H1 (cell line): Measurements from ENCODE around the gene RAB3GAP1. TPM values are rescaled to one million over a fixed set of nuclear protein-coding genes. Genes with fewer than 3 reads are reported as not detected.

Source experiments
- CTCF ChIA-PET: fragments of 300-600 bp; sonication (Branson Sonifier 250); formaldehyde crosslinking; loops from one replicate; lab custom pipeline; 2021; ENCODE audit not compliant: partially characterized antibody; lab: Charles Lee
- POLR2A ChIA-PET: fragments of 300-600 bp; sonication (Branson Sonifier 250); formaldehyde crosslinking; loops from one replicate; lab custom pipeline; 2021; ENCODE audit warnings: inconsistent platforms; ENCODE audit not compliant: partially characterized antibody; lab: Charles Lee
- DNase-seq, 2 experiments: peaks; one replicate each; pipeline versions ENCODE4 v3.0.0 to v3.0.0-alpha.2; 2010 to 2022; ENCODE audit warnings: low spot score in 2 of 2, low read depth in 1 of 2, mixed read lengths in 1 of 2
- FAIRE-seq: peaks from 2 replicates; lab custom pipeline; 2011; peaks lifted over from hg19 to GRCh38; lab: Jason Lieb, UNC
- H2AFZ ChIP-seq: 2 replicates; pipeline ENCODE4 v1.8.1; 2012; ENCODE audit warnings: low read length, inconsistent platforms
- H2AK5ac ChIP-seq: 2 replicates; pipeline ENCODE4 v1.6.1; 2013; ENCODE audit warnings: low read depth, low read length
- H2BK120ac ChIP-seq: replicated peaks from 2 replicates; pipeline ENCODE3; 2013; ENCODE audit warnings: low read depth, low read length, inconsistent platforms
- H2BK12ac ChIP-seq: 2 replicates; pipeline ENCODE4 v1.6.1; 2013; ENCODE audit warnings: low read depth, low read length
- H2BK15ac ChIP-seq: 2 replicates; pipeline ENCODE4 v1.6.1; 2013; ENCODE audit warnings: low read length
- H2BK20ac ChIP-seq: 2 replicates; pipeline ENCODE4 v1.6.1; 2013; ENCODE audit warnings: low read length
- H2BK5ac ChIP-seq: 2 replicates; pipeline ENCODE4 v1.6.1; 2013; ENCODE audit warnings: low read depth, low read length
- H3K14ac ChIP-seq: 2 replicates; pipeline ENCODE4 v1.6.1; 2013; ENCODE audit warnings: inconsistent platforms; ENCODE audit not compliant: insufficient read length
- H3K18ac ChIP-seq: 2 replicates; pipeline ENCODE4 v1.6.1; 2013; ENCODE audit warnings: low read length; ENCODE audit errors: extremely low read depth
- H3K23ac ChIP-seq: 2 replicates; pipeline ENCODE4 v1.6.1; 2013; ENCODE audit warnings: inconsistent platforms; ENCODE audit not compliant: insufficient read length
- H3K23me2 ChIP-seq: 2 replicates; pipeline ENCODE4 v1.6.1; 2013; ENCODE audit warnings: low read depth, low read length
- H3K27ac ChIP-seq: 2 replicates; pipeline ENCODE4 v1.6.1; 2011; ENCODE audit warnings: low read depth, low read length, inconsistent platforms
- H3K27me3 ChIP-seq, 4 experiments: replicated peaks in 1 of 4; 1 replicate in 1 of 4; 2 replicates in 3 of 4; pipeline versions ENCODE4 v1.6.1 to v1.8.1; 2011 to 2013; ENCODE audit warnings: low read length in 3 of 4, mild to moderate bottlenecking in 3 of 4, inconsistent platforms in 2 of 4, mixed read lengths in 2 of 4, moderate library complexity in 1 of 4; ENCODE audit not compliant: control insufficient read depth in 3 of 4, insufficient read depth in 3 of 4; ENCODE audit errors: extremely low read depth in 1 of 4
- H3K36me3 ChIP-seq, 4 experiments: 2 replicates each; pipeline versions ENCODE4 v1.6.1 to v1.8.1; 2011 to 2013; ENCODE audit warnings: mild to moderate bottlenecking in 4 of 4, low read length in 3 of 4, moderate library complexity in 2 of 4, control low read depth in 1 of 4, inconsistent platforms in 1 of 4; ENCODE audit not compliant: insufficient read depth in 4 of 4, control insufficient read depth in 2 of 4
- H3K4ac ChIP-seq: replicated peaks from 2 replicates; pipeline ENCODE3; 2013; ENCODE audit warnings: low read length, low read depth, mixed read lengths, inconsistent platforms; ENCODE audit not compliant: insufficient read length
- H3K4me1 ChIP-seq, 4 experiments: replicated peaks in 1 of 4; 1 replicate in 1 of 4; 2 replicates in 3 of 4; pipeline versions ENCODE4 v1.6.1 to v1.8.1; 2011 to 2013; ENCODE audit warnings: low read length in 3 of 4, inconsistent platforms in 2 of 4, mixed read lengths in 1 of 4; ENCODE audit not compliant: insufficient read depth in 4 of 4, control insufficient read depth in 3 of 4
- H3K4me2 ChIP-seq, 2 experiments: 2 replicates each; pipeline versions ENCODE4 v1.6.1 to v1.8.1; 2011 to 2013; ENCODE audit warnings: low read depth in 2 of 2, low read length in 2 of 2, control low read depth in 1 of 2, inconsistent platforms in 1 of 2, mild to moderate bottlenecking in 1 of 2; ENCODE audit not compliant: insufficient read depth in 1 of 2
- H3K4me3 ChIP-seq, 4 experiments: fragments of 200-600, 300-600 bp in 1 of 4; sonication (generic), shearing (Covaris generic), sonication (Bioruptor Twin) in 1 of 4; 2 replicates each; pipeline versions ENCODE4 v1.5.1 to v1.8.1; 2011 to 2016; ENCODE audit warnings: low read length in 4 of 4, low read depth in 3 of 4, control low read depth in 2 of 4, inconsistent platforms in 2 of 4, mild to moderate bottlenecking in 2 of 4, mixed read lengths in 1 of 4, moderate library complexity in 1 of 4; ENCODE audit not compliant: insufficient read depth in 2 of 4; ENCODE audit errors: extremely low read depth in 1 of 4
- H3K56ac ChIP-seq: replicated peaks from 2 replicates; pipeline ENCODE3; 2013; ENCODE audit warnings: low read depth, mild to moderate bottlenecking, mixed read lengths, low read length, inconsistent platforms; ENCODE audit not compliant: insufficient read length
- H3K79me1 ChIP-seq: 2 replicates; pipeline ENCODE4 v1.6.1; 2013; ENCODE audit warnings: low read depth, low read length, control low read depth
- H3K79me2 ChIP-seq, 2 experiments: 2 replicates each; pipeline versions ENCODE4 v1.6.1 to v1.8.1; 2012 to 2013; ENCODE audit warnings: low read length in 2 of 2, mild to moderate bottlenecking in 2 of 2, inconsistent platforms in 1 of 2; ENCODE audit not compliant: insufficient read depth in 2 of 2, control insufficient read depth in 1 of 2
- H3K9ac ChIP-seq, 4 experiments: replicated peaks in 1 of 4; 1 replicate in 1 of 4; 2 replicates in 3 of 4; pipeline versions ENCODE4 v1.6.1 to v1.8.1; 2011 to 2013; ENCODE audit warnings: low read depth in 3 of 4, low read length in 3 of 4, control low read depth in 2 of 4, mild to moderate bottlenecking in 2 of 4, moderate library complexity in 2 of 4, inconsistent platforms in 1 of 4; ENCODE audit errors: extremely low read depth in 1 of 4
- H3K9me3 ChIP-seq, 2 experiments: 2 replicates each; pipeline versions ENCODE4 v1.6.1 to v1.8.1; 2012 to 2013; ENCODE audit warnings: mild to moderate bottlenecking in 2 of 2, moderate library complexity in 2 of 2, control low read depth in 1 of 2, inconsistent platforms in 1 of 2, low read depth in 1 of 2, low read length in 1 of 2, mixed read lengths in 1 of 2; ENCODE audit not compliant: insufficient read depth in 2 of 2
- H4K20me1 ChIP-seq, 2 experiments: replicated peaks in 1 of 2; 2 replicates each; pipeline versions ENCODE3 to v1.8.1; 2011 to 2013; ENCODE audit warnings: inconsistent platforms in 2 of 2, low read length in 2 of 2, mild to moderate bottlenecking in 1 of 2; ENCODE audit not compliant: insufficient read depth in 2 of 2, control insufficient read depth in 1 of 2
- H4K5ac ChIP-seq: 2 replicates; pipeline ENCODE4 v1.6.1; 2013; ENCODE audit warnings: low read length, low read depth, mixed read lengths, inconsistent platforms; ENCODE audit not compliant: insufficient read length
- H4K8ac ChIP-seq: 2 replicates; pipeline ENCODE4 v1.8.0; 2013; ENCODE audit warnings: mild to moderate bottlenecking, moderate library complexity, low read length, inconsistent platforms; ENCODE audit not compliant: insufficient read depth; ENCODE audit errors: extremely low read depth
- H4K91ac ChIP-seq: replicated peaks from 2 replicates; pipeline ENCODE3; 2013; ENCODE audit warnings: low read length, mixed read lengths, inconsistent platforms; ENCODE audit not compliant: insufficient read length
- ASH2L ChIP-seq: fragments of 200-600, 300-600 bp; sonication (generic); IDR thresholded peaks from one replicate; pipeline ENCODE4 v1.7.1; 2017; ENCODE audit warnings: low read length
- ATF2 ChIP-seq: IDR thresholded peaks from 2 replicates; pipeline ENCODE4 v1.6.1; 2012; ENCODE audit warnings: low read length, inconsistent platforms
- CEBPB ChIP-seq: IDR thresholded peaks from 2 replicates; pipeline ENCODE4 v1.6.1; 2012; ENCODE audit warnings: low read depth, low read length
- E2F6 ChIP-seq: IDR thresholded peaks from 2 replicates; pipeline ENCODE4 v1.6.1; 2012; ENCODE audit warnings: inconsistent platforms
- HDAC6 ChIP-seq: IDR thresholded peaks from one replicate; pipeline ENCODE4 v1.7.1; 2012; ENCODE audit warnings: low read depth, mild to moderate bottlenecking, inconsistent platforms, low read length, moderate library complexity
- JUN ChIP-seq: IDR thresholded peaks from 2 replicates; pipeline ENCODE4 v1.6.1; 2011; ENCODE audit warnings: low read depth, mild to moderate bottlenecking, improper control_type of control experiment, low read length
- MAX ChIP-seq: IDR thresholded peaks from 2 replicates; pipeline ENCODE4 v1.6.1; 2012; ENCODE audit warnings: inconsistent platforms
- SP4 ChIP-seq: IDR thresholded peaks from 2 replicates; pipeline ENCODE4 v1.6.1; 2012; ENCODE audit warnings: low read length, inconsistent platforms
- WGBS, 2 experiments: shearing (Covaris generic) in 1 of 2; methylation state at CpG; one replicate each; pipeline versions ENCODE4 v1.1.6 to v1.1.7; 2013 to 2015; ENCODE audit warnings: low lambda C conversion rate in 2 of 2, mixed read lengths in 2 of 2, inconsistent platforms in 1 of 2, low coverage in 1 of 2, missing lambda C conversion rate in 1 of 2; ENCODE audit not compliant: insufficient replicate concordance in 2 of 2, insufficient coverage in 1 of 2, insufficient read length in 1 of 2; ENCODE audit errors: extremely low coverage in 1 of 2, missing lambda C conversion rate in 1 of 2; 5-methylcytosine and 5-hydroxymethylcytosine counted together
- polyA plus RNA-seq, 7 experiments: library from polyadenylated mRNA; depleted of rRNA in 3 of 7; stranded (reverse) in 5 of 7; unstranded in 2 of 7; fragments of >200 nt in 5 of 7; fragments of 200-250 nt in 2 of 7; gene quantifications; 1 replicate in 5 of 7; 2 replicates in 1 of 7; 4 replicates in 1 of 7; pipeline versions ENCODE4 v1.2.1 to v1.2.3, GENCODE V29; 2011 to 2013; ENCODE audit warnings: missing spikeins in 2 of 7, mixed read lengths in 2 of 7
- total RNA-seq: library from RNA; stranded (reverse); fragmentation: NEBNext Ultra II Directional; extraction: Animal tissue kit (Norgen Biotek cat#: 25700); gene quantifications from 2 replicates; pipeline ENCODE4 v1.2.1, GENCODE V29; 2021

RAB3GAP1 gene
- total and polyA plus RNA-seq, 2 of the 8 experiments (the other 6 are each of a cell fraction or from before 2014, with no cell fraction given): 9.8 to 28.6 TPM

GRCh38 chr2:135203944-135204343, 151.9 kb downstream of the RAB3GAP1 start:
- 95% methylated on average over 3 of the region's 3 CpGs; no CpG with 5 or more reads in 1 of the 2 experiments for WGBS, 2 experiments
- H3K18ac ChIP-seq: no peak overlapping the region
- H2BK120ac ChIP-seq: no peak overlapping the region
- no peak overlapping the region for H3K9ac ChIP-seq
- no peaks in the 10 kb centered on the region for H3K79me1 ChIP-seq
- no peak overlapping the region for H4K91ac ChIP-seq
- CTCF ChIA-PET: interaction anchor here (0.5 kb wide), 1 partner anchor 514 kb away, joined by 3 read pairs; no protein-coding TSS in a partner anchor
- DNase-seq (no peak), FAIRE-seq (no peak)
- no peak overlapping the region for H3K27ac ChIP-seq
- TF ChIP-seq ATF2: no peak
- TF ChIP-seq HDAC6: no peak
- TF ChIP-seq ASH2L: no peak
- no peak for TF ChIP-seq CEBPB
- no peak for TF ChIP-seq SP4
- TF ChIP-seq E2F6: no peak
- no peak for TF ChIP-seq MAX
- TF ChIP-seq JUN: no peak
- H3K14ac ChIP-seq: no peak overlapping the region
- H3K9me3 ChIP-seq: no peaks in the 10 kb centered on the region
- no peak overlapping the region for H3K23ac ChIP-seq
- no peak overlapping the region for H2AK5ac ChIP-seq
- no peaks in the 10 kb centered on the region for H3K36me3 ChIP-seq
- no peaks in the 10 kb centered on the region for H4K20me1 ChIP-seq
- no peak overlapping the region for H2AFZ ChIP-seq
- H3K4ac ChIP-seq: no peak overlapping the region
- H2BK15ac ChIP-seq: no peak overlapping the region
- H3K4me2 ChIP-seq: no peak overlapping the region
- no peaks in the 10 kb centered on the region for H3K4me1 ChIP-seq
- no peaks in the 10 kb centered on the region; the same call in 1 of the 2 replicates for H3K23me2 ChIP-seq
- H4K8ac ChIP-seq: no peak overlapping the region
- no peak overlapping the region for H4K5ac ChIP-seq
- H2BK12ac ChIP-seq: no peak overlapping the region
- H3K56ac ChIP-seq: no peak overlapping the region
- H2BK5ac ChIP-seq: no peak overlapping the region
- no peaks in the 10 kb centered on the region for H3K27me3 ChIP-seq
- POLR2A ChIA-PET: no interaction called here
- no peak overlapping the region for H3K4me3 ChIP-seq
- no peak overlapping the region for H2BK20ac ChIP-seq
- H3K79me2 ChIP-seq: no peaks in the 10 kb centered on the region
